HG03565 (cell line): ENCODE measurements around the gene UPK3A.
"Not testable (repeated sequence)": the region's sequence is repeated elsewhere in the genome, so short reads cannot be mapped to it uniquely, and the experiment has no call there.

Experiments used
- ATAC-seq: cut with Tn5 transposase; IDR thresholded peaks from one replicate; pipeline ENCODE4 v1.9.1; 2021; ENCODE audit warnings: mild to moderate bottlenecking, moderate library complexity; ENCODE audit not compliant: unreplicated experiment

The UPK3A gene

DNA sequence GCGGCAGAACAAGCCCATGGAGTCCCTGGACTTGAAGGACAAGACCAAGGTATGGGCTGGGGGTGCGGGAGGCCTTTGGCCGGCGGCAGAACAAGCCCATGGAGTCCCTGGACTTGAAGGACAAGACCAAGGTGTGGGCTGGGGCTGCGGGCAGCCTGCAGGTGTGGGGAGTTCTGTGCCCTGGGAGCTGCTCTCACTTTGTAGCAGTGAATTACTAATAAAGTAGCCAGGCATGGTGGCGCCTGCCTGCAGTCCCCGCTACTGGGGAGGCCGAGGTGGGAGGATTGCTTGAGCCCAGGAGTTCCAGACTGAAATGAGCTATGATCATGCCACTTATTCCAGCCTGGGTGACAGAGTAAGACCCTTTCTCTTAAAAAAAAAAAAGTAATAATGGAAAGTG, 43.5 kb downstream of the UPK3A start:
- not testable (repeated sequence) for ATAC-seq

DNA sequence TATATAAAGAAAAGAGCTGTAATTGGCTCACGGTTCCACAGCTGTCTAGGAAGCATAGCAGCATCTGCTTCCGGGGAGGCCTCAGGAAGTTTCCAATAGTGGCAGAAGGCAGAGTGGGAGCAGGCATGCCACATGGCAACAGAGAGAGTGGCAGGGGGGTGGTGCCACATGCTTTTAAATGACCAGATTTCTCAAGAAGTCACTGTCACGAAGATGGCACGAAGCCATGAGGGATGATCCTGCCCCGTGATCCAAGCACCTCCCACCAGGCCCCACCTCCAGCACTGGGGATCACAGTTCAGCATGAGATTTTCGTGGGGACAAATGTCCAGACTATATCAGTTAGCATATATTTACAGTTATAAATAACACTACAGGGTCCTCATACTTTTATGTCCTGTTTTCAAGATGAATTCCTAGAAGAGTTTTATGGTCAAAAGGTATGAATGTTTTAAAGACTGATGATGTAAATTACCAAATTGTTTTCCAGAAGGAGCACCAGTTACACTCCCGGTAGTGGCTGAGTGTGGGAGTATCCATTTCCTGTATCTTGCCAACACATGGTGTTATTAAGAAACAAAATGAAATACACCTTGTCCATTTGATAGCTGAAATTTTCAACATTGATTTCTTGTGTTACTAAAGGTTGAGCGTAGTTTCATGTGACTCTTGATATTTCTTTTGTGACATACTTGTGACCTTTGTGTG, 44.2 kb downstream of the UPK3A start:
- ATAC-seq = no peak

DNA sequence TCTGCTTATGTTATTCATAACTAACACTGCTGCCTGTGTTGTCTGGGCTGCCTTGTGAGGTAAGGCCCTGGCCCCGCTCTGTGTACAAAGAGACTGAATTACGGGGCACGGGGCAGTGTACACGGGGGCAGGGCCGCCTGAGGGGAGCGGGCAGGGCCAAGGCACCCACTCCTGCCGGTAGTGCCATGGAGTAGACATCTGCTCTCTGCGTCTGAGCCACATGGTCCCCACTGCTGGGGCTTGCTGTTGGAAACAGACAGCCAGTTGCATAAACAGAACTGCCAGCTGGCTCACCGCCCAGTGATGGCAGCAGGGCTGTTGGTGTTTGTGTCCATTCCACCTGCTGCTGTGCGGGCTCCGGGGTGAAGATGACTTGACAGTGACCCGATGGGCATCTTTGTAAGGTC, 44.8 kb downstream of the UPK3A start:
- ATAC-seq = no peak

DNA sequence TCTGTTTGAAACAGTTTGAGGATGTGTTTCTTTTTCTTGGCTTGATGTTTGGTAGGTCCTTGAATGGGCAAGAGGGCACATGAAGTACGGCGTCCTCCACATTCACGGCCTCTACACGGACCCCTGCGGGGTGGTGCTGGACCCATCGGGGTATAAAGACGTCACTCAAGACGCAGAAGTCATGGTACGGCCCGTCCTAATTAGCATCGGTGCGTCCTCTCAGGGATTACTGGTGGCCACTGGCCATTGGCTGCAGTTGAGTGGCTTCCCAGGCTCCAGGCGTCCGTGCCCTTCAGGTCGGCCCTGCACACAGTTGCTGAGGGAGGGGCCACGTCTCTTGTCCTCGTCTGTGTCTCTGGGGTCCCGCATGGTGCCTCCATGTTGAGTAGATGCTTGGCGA, 45.8 kb downstream of the UPK3A start:
- no peak for ATAC-seq

DNA sequence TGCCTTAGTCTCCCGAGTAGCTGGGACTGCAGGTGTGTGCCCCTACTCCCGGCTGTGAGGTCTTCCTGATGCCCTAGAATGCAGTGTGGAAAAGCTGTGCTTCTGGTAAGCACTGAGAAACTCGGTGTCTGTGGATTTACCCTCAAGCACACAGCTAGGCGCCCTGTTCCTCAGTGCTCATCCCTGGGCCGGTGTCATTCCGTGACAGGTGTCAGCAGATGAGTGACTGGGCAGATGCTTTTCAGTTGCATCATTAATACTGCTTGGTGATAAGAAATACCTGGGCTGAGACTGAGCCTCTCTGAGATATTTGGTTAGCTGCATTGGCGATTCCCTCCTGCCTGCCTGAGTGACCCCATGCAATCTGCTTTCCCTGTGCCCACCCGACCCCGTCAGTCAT, 46.7 kb downstream of the UPK3A start:
- no peak for ATAC-seq

DNA sequence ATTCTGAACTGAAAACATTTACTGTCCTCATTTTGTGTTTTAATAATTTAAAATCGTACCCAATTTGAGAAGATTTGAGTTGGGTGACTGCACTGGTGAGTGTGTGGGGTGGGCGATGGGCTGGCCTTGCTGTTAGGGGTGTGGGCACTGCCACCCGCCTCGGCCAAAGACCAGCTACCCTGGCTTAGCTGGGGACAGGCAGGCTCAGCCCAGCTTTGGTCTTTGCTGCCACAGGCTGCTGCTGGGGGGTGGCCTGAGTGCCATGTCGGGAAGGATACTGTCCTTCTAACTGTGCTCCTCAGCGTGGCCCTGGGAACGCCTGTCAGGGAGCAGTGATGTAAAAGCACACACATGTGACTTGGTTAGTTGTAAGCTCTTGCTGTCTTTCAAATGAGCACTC, 47.3 kb downstream of the UPK3A start:
- ATAC-seq = no peak

DNA sequence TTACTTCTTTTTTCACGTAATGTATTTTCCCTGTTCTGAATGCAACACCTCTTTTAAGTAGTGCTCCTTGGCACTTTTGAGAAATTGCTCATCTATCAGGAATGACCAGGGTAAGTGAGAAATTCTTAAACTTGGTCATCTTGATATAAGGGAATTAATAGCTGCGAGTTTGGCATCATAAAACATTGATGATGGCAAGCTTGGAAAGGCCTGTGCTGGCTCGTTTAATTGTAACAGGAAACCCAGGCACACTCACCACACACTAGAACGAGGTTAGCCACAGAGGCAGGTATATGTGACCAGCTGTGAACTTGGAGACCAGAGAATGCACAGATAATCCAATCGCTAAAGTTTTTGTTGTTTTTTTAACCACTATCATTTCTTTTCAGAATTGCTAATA, 49.3 kb downstream of the UPK3A start:
- ATAC-seq = no peak

DNA sequence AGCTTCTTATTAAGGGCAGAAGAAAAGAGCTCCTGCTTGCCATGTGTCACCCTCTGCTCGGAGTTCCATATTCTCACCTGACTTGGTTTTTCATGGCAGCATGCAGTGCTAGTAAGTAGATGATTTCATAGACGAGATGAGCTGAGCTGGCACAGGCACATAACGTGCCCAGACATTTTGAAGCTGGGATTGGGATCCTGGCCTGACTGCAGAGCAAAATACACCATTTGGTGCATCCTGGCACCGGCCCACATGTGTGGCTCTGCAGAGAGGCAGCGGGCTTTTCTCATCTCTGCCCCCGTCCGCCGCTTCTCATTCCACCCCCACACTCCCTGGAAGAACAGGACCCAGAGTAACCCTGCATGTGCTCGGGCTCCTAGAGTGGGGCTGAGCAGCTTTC, 49.8 kb downstream of the UPK3A start:
- no peak for ATAC-seq

DNA sequence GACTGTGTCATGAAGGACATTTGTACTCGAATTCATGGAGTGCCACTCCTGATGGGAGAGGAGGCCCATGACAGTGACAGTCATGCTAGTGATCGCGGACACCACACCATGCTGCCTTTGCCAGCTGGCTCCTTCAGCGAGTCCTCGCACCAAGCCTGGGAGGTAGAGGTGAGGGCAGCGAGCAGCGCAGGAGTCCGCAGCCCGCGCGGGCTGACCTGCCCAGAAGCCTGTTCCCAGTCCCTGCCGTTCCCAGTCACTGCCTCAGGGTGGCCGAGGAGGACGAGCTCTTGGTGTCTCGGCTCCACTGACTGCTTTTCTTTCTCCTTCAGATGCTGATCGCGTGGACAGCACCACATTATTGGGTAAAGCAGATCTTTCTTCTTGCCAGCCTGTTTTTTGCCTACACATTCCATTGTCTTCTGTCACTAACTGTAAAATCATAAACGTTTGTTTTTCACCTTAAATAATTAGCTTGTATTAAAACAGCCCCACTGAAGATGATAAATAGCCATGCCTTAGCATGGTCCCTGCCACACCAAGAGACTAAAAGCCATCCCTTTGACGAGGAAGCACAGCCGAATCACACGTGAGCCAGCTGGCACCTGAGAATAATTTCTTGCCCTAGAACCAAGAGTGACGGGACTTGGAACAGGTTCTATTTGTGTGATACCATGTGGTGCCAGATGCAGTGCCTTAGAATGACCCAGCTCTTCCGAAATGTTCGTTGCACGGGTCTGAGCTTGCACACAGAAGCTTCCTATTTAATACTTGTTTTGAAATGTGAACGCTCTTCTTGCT, 50.5 kb downstream of the UPK3A start:
- no peak for ATAC-seq

DNA sequence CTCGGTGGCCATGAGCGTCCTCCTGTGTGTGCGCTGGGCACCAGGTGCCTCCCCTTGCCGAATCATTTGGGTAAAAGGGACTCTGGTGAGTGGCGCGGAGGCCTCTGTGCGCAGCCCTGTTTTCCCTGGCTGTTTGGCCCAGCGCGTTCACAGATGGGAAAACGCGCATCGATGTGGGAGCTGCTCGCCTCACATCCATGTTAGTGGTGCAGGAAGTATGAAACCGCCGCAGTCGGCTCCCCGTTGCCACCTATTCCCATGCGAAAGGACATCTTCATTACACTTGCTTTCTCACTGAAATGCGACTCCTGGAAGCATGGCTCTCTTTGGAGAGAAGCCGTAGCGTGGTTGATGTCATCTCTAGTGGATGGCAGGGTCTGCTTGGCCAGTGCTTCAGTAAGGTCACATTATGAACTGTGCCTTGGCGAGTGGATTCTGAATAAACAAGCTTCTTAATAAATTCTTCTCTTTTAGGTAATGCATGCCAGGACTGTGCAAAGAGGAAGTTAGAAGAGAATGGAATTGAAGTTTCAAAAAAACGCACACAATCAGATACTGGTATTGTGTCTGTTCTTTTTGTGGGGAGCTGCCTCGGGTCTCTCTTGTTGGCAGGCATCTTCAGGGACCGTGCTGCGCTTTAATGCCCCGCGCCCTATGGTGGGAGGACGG, 51.2 kb downstream of the UPK3A start:
- no peak for ATAC-seq

DNA sequence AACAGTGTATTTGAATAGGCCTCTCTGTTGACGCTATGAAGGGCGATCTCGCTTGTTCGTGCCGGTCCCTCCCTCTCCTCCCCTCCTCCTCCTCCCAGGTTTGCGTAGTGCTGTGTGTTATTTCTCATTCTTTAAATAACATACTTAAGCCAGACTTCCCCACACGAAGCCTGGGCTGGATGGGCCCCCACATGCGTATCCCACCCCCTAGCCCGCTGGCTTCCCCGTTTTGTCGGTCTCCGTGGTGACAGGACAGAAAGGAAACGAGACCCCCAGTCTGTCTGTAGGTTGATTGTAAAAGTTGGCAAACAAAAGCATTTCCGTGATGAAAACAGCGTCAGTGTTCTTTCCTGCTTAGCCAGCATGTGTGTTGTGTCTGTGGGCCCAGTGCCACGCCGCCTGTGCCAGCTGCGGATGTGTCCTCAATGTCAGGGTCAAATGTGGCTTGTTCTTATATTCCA, 52.3 kb downstream of the UPK3A start:
- no peak for ATAC-seq

DNA sequence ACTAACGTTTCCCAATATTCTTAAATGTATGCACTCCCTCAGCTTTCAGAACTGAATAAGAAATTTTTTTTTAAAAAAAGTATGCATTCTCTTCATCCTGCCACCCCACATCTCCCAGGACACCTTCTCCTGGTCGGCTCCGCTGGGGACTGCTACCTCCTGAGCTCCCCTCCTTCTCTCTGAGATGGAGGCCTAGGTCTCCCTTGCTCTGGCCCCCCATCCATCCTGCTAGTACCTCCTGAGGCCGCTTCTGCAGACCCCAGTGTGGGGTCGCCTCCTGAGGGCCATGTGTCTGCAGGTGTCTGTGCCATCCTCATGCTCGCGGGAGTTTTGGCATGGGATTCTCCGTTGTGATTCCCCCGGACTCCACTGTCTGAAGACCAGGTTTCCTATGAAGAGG, 52.8 kb downstream of the UPK3A start:
- no peak for ATAC-seq

DNA sequence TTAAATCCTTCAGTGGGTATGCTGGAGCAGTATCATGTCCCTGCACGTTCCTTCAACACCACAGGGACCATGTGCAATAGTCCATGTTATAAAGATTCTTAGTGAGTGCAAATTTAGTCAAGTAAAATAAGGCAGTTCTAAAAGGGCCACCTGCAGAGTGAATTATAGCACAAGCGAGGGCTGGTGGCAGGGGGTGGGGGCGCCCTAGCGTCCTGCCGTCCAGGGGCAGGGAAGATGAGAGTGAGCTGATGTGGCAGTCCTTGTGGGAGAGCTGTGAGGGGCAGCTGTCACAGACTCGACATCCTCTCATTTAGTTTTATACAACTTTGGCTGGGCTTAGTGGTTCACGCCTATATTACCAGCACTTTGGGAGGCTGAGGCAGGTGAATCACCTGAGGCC, 54.0 kb downstream of the UPK3A start:
- ATAC-seq = no peak

DNA sequence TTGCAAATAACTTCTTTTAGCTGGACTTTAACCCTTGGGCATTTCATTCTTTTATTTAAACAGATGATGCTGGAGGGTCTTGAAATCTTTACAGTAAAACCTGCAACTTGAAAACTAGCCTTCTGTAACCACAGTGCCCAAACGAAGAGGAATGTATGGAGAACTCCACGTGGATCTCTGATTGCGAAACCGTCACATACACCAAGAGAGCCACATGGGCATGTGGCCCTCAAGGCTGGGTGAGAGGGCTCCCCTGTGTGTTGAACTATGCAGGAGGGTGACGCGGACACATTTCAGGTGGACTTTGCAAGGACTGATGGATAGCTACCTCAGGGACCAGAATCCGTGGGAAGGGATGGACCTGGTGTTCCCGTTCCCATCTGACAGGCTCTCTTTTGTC, 55.6 kb downstream of the UPK3A start:
- no peak for ATAC-seq

DNA sequence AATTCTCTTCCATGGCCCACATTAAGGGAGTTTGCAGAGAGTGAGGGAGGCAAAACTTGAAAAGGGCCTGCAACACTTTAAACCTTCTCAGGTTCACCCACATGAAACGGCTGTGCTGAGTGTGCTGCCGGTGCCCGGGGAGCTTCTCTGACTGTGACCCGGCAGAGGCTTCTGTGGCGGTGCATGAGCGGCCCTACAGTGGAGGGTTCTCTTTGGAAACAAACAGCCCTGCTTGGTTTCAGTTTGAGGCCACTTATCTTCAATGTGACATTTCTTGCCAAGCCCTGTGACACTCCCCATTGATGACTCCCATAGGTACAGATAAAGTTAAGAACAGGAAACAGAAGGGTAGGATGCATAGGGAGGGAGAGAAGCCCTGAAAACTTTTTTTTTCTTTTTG, 56.7 kb downstream of the UPK3A start:
- no peak for ATAC-seq

DNA sequence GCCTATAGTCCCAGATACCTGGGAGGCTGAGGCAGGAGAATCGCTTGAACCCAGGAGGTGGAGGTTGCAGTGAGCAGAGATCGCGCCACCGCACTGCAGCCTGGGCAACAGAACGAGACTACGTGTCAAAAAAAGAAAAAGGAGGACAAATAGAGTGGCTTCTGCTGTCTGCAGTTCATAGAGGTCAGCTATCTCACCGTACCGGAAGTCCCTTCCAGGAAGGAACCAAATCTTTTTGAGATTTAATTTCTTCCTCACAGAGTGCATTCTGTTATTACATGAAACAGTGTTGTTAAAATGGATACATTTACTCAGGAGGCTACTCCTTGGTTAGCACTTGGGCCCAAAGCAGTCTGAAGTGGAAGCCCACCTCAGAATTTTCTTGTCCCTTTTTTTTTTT, 58.4 kb downstream of the UPK3A start:
- no peak for ATAC-seq

DNA sequence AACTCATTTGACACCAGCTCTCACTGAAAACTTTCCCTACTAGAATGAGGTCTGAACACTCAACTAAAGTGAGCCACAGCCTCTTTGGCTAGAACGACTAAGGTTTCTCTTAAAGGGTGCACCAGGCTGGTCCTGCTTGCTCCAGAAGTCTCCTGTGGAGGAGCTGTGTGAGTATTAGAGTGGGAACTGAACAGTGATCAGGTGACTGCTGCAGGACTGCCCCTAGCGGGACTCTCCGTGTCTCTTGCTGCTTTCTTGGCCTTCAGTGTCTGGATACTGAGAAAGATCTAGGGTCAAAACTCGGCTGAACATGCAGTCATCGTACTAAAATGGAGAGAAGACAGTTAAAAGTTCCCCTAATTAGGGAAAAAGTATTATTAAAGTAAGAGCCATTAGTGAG, 59.6 kb downstream of the UPK3A start:
- no peak for ATAC-seq
